CD4-positive, alpha-beta T cell treated with Interleukin-10 for 1 hour (primary cell): ENCODE measurements around the gene EPS15.
A peak's percentile ranks its signal among the peaks of the same experiment; 100 is the strongest.
"Not testable (repeated sequence)": the region's sequence is repeated elsewhere in the genome, so short reads cannot be mapped to it uniquely, and the experiment has no call there.

Experiments used
- DNase-seq: peaks from one replicate; pipeline ENCODE4 v3.0.0-alpha.2; 2020

Gene EPS15

GRCh38 chr1:51519048-51519864 is at the start of gene EPS15:
EPS15 (minus strand) TSS chr1:51519266; CDS start chr1:51519231, 35 bp downstream.
- peak; percentile 91 for DNase-seq

DNA sequence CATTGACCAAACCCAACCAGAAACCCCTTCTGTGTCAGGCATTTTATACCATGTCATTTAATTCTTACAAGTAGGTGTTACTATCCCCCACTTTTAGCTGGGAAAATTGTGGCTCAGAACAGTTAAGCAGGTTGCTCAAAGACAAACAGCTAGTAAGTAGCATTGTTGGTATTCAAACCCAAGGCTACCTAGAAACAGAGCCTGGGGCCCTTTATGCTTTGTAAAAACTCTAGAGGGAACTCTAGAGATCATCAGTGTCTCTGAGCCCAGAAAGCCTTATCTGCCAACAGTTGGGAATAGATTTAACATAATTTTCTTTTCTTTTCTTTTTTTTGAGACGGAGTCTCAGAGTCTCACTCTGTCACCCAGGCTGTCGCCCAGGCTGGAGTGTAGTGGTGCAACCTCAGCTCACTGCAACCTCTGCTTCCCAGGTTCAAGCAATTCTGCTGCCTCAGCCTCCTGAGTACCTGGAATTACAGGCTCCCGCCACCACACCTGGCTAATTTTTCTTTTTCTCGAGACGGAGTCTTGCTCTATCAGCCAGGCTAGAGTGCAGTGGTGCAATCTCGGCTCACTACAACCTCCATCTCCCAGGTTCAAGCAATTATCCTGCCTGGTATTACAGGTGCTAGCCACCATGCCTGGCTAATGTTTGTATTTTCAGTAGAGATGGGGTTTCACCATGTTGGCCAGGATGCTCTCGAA is 49.3 kb upstream of the EPS15 start:
- no peak for DNase-seq

DNA sequence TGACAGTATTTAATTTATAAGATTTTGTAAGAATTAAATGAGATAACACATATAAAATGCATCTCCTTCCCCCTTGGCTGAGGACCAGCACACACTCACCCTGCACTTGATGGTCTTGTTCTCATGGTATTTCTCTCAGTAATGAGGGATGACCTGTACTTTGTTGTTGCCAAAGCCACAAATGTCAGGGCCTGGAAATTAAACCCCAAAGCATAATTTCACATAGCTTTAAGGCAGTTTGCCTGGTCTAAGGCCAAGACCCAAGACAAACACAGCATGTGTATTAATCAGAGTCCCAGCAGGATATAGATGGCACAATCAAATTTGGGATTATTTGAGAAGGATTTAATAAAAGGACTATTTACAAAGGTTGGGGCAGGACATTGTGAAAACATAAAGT is 48.6 kb upstream of the EPS15 start:
- DNase-seq, result no peak

GRCh38 chr1:51566260-51566659 is 47.2 kb upstream of the EPS15 start:
- no peak for DNase-seq

DNA sequence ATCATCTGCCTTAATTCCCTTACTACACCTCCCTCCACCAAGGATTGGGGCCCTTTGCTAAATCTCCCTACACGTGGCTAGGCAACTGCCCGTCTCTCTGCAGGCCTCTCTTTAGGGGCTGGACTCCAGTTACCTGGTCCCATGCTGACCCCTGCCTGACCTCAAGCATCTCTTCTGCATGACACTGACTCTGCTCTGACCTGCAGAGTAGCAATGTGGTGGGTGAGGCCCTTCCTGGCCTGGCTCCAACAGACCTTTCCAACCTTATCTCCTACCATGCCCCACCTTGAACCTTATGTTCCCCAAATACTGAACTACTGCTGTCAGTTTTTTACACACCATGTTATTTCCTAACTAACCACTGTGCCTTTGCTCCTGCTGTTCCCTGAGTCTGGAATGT is 45.9 kb upstream of the EPS15 start:
- no peak for DNase-seq

DNA sequence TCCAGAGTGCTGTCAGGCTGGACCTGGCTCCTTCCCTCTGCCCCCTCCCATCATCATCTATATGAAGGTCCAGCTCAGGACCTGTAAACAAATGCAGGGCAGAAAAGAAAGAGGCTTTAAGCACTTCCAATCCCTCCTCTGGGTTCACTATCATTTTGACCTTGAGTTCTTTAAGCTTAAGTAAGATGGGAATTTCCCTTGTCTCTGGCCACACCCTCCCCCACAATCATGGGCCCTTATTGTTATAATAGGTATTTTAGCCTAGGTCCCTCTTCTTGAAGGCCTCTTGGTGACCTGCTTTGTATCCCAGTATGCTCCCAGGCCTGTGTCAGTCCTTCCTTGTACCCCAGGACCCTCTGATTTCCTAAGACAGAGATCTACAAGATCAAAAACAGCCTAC is 45.1 kb upstream of the EPS15 start:
- DNase-seq, result peak; percentile 23

DNA sequence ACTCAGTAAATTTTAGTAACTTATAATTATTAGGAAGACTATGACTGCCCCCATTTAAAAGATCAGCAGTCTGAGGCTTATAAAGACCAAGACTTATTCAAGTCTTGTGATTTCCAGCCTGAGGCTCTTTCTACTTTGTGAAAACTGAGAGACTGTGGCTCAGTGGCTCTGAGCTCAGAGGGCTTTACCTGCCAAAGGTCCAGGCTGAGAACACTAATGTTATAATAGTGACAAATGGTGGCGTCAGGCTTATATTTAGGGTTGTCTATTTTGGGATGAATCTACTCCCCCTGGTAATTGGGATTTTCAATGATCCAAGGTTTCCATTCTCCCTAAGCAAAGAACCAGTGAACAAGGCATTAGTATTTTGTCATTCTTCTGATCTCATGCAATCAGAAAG is 42.6 kb upstream of the EPS15 start:
- no peak for DNase-seq

- DNase-seq, result not testable (repeated sequence)
Observed at GRCh38 chr1:51560895-51561294, 41.8 kb upstream of the EPS15 start.

DNA sequence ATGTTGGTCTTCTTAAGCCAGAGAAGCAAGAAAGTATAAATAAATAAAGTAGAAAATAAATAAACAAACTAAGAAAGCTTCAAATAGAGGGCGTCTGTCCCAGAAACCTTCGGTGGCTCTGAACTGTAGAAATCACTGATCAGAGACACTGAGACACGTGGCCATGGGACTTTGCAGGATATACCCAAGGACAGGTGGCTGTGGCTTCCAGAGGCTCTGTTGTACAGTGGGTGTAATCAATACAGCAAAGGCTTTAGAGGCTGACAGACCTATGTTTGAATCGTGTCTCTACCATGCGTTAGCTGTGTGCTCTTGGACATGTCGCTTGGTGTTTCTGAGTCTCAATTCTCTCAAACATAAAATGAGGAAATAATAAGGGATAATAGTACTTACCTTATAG is 41.0 kb upstream of the EPS15 start:
- no peak for DNase-seq

- no peak for DNase-seq
Observed at GRCh38 chr1:51559501-51559900, 40.4 kb upstream of the EPS15 start.

DNA sequence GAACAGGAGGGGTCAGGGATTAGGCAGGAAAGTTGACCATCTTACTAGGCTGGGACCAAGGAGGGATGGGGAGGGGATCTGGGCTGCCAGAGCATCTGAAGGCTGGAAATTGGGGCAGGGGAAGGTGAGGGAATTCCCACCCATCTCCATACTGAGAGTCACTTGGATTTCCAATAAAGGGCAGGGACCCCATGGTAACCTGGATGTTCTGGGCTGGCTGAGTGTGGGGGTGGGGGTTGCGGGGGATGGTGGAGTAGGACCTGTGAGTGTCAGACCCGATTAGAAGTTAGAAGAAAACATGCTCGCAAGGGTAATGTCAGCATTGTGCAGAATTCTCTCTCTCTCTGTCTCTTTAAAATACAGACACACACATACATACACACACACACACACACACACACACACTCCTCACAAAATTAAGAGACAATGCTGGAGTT is 40.0 kb upstream of the EPS15 start:
- no peak for DNase-seq

GRCh38 chr1:51558375-51558924 is 39.4 kb upstream of the EPS15 start:
- no peak for DNase-seq

DNA sequence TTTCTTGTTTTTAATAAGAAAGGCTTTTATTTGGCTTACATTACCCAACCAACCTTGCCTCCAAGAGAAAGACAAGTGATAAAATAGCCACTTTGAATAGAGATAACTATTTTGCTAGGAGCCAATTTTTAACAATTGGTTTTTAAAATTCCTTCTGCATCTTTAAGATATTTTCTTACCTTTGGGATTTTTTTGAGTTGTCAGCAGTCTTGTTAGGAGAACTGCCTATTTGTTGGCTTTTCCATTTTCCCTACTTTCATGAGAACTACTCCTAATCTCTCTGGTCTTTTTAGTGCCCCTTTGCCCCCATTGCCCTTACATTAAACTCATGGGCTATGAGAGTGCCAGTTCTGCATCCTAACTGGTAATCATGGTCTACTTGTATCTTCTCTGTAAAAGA is 38.1 kb upstream of the EPS15 start:
- DNase-seq, result no peak

DNA sequence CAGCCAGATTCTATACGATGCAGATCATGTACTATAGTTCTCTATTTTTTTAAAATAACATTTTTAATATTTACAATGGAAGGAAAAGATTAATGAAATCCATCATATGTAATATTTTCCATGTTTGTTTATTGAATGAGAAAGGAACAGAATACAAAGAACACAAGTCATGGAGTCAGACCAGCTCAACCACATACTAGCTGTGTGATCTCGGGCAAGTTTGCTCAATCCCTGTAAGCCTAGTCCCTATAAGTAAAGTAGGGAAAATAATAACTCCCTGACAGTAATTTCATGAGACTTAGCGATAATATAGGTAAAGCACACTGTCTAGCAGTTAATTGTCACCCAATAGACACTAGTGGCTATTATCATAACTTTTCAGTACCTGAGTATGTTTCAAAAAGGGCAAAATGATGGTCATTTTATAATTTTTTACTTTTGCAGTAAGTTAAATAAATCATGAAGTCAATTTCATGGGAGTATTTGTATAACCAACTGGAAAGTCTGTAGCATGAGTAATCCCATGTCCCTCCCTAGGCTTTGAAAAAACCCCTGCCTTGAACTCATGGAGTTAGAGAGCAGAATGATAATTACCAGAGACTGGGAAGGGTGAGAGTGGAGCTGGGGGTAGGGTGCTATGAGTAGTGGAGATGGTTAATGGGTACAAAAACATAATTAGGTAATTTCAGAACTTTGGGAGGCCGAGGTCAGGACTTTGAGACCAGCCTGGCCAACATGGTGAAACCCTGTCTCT is 37.0 kb upstream of the EPS15 start:
- DNase-seq, result no peak

DNA sequence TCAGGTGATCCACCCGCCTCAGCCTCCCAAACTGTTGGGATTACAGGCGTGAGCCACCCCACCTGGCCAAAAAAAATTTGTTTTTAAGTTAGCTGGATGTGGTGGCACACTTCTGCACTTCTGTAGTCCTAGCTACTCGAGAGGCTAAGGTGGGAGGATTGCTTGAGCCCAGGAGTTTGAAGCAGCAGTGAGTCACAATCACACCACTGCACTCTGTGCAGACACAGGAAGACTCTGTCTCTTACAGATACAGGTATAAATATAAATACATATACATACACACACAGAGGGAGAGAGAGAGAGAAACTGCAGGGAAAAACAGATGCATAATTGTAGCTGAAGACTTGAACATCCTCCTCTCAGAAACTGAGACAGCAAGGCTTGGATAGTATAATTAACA is 34.8 kb upstream of the EPS15 start:
- DNase-seq, result no peak

DNA sequence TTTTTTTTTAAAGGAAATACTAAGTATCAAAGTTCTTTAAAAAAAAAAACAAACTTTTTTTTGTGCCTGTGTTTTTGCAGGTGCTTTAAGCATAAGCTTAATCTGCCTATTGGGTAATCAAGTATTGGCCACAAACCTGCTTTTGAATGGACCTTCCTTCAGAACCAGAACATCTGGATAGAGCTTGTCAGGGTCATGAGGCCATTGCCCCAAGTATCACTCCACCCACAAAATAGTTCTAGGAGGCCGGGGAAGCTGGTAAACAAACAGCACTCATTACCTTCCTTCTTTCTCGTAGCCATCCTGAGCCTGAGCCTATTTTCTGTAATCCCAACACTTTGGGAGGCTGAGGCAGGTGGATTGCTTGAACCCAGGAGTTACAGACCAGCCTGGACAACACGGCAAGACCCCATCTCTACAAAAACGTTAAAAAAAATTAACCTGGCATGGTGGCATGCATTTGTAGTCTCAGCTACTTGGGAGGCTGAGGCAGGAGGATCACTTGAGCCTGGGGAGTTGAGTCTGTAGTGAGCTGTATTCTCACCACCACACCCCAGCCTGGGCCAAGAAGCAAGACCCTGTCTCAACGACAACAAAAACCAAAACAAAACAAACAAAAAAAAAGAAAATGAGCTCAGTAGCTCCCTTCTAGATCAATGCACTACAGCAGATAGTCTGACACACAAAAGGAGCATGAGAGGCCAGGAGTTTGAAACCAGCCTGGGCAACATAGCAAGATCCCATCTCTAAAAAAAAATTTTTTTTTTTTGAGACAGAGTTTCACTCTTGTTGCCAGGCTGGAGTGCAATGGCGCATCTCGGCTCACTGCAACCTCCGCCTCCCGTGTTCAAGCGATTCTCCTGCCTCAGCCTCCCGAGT is 34.1 kb upstream of the EPS15 start:
- no peak for DNase-seq

- DNase-seq, result no peak
Observed at GRCh38 chr1:51551848-51552296, 32.8 kb upstream of the EPS15 start.

GRCh38 chr1:51551081-51551480 is 32.0 kb upstream of the EPS15 start:
- no peak for DNase-seq

- no peak for DNase-seq
Observed at GRCh38 chr1:51549901-51550300, 30.8 kb upstream of the EPS15 start.

DNA sequence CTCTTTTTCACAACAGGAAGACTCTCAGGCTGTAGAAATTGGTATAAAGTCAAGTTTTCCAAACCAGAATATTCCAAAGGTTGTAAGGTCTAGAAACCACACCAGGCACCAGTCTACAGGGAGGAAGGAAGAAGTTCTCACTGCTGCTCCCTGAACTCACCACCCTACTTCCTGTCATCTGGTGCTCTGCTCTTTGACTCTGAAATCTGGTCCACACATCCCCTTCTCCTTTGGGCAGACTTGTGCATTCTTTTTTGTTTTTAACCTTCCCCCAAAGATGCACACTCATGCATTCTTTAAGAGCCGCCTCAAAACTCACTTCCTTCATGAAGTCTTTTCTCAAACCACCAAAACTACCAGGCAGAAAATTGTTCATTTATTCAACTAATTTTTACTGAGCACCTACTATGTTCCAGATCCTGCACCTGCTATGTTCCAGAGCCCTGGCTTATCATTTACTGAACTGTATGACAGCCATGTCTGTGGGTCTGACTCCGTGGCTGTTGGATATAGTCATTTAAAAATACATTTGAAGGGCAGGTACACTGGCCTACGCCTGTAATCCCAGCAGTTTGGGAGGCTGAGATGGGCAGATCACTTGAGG is 30.1 kb upstream of the EPS15 start:
- no peak for DNase-seq

GRCh38 chr1:51543858-51544257 is 24.8 kb upstream of the EPS15 start:
- DNase-seq, result no peak
